ENCODE measurements around the gene TRMT11. TPM values are rescaled to one million over a fixed set of nuclear protein-coding genes. Genes with fewer than 3 reads are reported as not detected.

TRMT11 gene
- total and polyA plus RNA-seq, 2 of the 13 experiments (the other 11 are each of a cell fraction or from before 2014, with no cell fraction given) = 42.2 to 81.9 TPM

DNA sequence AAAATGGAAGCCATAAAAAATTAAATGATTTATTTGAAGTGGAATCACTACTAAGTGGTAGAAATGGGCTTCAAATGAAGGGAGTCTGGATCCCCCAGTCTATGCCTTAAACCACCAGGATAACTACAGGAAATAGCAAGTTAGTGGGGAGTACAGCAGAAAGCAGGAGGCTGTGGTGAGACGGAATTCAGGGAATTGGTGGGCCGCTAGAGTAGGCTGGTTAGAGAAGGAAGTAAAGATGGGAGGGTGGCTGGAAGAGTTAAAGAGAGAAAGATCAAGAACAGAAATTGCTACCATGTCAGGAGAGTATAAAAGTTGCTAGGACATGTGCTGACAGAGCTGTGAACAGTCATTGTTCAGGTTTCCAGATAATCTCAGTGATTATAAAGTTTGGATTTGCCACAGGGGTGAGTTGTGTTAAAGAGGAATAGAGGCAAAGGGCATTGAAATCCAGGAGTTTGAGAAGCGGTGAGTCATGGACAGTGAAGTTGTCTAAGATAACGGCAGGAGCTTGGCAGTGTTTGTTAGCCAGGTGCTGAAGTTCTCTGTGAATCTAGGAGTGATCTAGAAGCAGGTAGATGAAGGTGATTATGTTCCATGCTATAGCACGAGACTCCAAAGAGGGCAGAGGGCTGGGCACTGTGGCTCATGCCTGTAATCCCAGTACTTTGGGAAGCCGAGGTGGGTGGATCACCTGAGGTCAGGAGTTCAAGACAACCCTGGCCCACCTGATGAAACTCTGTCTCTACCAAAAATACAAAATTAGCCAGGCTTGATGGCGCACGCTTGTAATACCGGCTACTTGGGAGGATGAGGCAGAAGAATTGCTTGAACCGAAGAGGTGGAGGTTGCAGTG lies 43.4 kb upstream of the TRMT11 start (continued):
- TF ChIP-seq, protein P1, sequence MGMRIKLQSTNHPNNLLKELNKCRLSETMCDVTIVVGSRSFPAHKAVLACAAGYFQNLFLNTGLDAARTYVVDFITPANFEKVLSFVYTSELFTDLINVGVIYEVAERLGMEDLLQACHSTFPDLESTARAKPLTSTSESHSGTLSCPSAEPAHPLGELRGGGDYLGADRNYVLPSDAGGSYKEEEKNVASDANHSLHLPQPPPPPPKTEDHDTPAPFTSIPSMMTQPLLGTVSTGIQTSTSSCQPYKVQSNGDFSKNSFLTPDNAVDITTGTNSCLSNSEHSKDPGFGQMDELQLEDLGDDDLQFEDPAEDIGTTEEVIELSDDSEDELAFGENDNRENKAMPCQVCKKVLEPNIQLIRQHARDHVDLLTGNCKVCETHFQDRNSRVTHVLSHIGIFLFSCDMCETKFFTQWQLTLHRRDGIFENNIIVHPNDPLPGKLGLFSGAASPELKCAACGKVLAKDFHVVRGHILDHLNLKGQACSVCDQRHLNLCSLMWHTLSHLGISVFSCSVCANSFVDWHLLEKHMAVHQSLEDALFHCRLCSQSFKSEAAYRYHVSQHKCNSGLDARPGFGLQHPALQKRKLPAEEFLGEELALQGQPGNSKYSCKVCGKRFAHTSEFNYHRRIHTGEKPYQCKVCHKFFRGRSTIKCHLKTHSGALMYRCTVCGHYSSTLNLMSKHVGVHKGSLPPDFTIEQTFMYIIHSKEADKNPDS (CRISPR knock-in tag; IDR thresholded peaks at IDR 0.05) = no peak
- no peak for TF ChIP-seq ZNF441 (CRISPR knock-in tag; IDR thresholded peaks at IDR 0.05; ENCODE audit: borderline replicate concordance)
- TF ChIP-seq, protein P2, sequence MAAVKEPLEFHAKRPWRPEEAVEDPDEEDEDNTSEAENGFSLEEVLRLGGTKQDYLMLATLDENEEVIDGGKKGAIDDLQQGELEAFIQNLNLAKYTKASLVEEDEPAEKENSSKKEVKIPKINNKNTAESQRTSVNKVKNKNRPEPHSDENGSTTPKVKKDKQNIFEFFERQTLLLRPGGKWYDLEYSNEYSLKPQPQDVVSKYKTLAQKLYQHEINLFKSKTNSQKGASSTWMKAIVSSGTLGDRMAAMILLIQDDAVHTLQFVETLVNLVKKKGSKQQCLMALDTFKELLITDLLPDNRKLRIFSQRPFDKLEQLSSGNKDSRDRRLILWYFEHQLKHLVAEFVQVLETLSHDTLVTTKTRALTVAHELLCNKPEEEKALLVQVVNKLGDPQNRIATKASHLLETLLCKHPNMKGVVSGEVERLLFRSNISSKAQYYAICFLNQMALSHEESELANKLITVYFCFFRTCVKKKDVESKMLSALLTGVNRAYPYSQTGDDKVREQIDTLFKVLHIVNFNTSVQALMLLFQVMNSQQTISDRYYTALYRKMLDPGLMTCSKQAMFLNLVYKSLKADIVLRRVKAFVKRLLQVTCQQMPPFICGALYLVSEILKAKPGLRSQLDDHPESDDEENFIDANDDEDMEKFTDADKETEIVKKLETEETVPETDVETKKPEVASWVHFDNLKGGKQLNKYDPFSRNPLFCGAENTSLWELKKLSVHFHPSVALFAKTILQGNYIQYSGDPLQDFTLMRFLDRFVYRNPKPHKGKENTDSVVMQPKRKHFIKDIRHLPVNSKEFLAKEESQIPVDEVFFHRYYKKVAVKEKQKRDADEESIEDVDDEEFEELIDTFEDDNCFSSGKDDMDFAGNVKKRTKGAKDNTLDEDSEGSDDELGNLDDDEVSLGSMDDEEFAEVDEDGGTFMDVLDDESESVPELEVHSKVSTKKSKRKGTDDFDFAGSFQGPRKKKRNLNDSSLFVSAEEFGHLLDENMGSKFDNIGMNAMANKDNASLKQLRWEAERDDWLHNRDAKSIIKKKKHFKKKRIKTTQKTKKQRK (IDR thresholded peaks at IDR 0.05; ENCODE audit: low read length) = no peak
- TF ChIP-seq NR2C2 (CRISPR knock-in tag; IDR thresholded peaks at IDR 0.05; ENCODE audit: borderline replicate concordance) = no peak
- TF ChIP-seq, protein P3, sequence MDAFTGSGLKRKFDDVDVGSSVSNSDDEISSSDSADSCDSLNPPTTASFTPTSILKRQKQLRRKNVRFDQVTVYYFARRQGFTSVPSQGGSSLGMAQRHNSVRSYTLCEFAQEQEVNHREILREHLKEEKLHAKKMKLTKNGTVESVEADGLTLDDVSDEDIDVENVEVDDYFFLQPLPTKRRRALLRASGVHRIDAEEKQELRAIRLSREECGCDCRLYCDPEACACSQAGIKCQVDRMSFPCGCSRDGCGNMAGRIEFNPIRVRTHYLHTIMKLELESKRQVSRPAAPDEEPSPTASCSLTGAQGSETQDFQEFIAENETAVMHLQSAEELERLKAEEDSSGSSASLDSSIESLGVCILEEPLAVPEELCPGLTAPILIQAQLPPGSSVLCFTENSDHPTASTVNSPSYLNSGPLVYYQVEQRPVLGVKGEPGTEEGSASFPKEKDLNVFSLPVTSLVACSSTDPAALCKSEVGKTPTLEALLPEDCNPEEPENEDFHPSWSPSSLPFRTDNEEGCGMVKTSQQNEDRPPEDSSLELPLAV (CRISPR knock-in tag; conservative IDR thresholded peaks at IDR 0.05; ENCODE audit: low read depth) = no peak
- peak; percentile 48; the same call in 1 of the 2 replicates for TF ChIP-seq SNAPC2 (CRISPR knock-in tag; IDR thresholded peaks at IDR 0.05)
- TF ChIP-seq, protein P4, sequence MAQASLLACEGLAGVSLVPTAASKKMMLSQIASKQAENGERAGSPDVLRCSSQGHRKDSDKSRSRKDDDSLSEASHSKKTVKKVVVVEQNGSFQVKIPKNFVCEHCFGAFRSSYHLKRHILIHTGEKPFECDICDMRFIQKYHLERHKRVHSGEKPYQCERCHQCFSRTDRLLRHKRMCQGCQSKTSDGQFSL (CRISPR knock-in tag; IDR thresholded peaks at IDR 0.05) = no peak
- no peak for TF ChIP-seq ZSCAN25 (CRISPR knock-in tag; IDR thresholded peaks at IDR 0.05)
- no peak for TF ChIP-seq MTF1 (CRISPR knock-in tag; IDR thresholded peaks at IDR 0.05)
- TF ChIP-seq, protein P5, sequence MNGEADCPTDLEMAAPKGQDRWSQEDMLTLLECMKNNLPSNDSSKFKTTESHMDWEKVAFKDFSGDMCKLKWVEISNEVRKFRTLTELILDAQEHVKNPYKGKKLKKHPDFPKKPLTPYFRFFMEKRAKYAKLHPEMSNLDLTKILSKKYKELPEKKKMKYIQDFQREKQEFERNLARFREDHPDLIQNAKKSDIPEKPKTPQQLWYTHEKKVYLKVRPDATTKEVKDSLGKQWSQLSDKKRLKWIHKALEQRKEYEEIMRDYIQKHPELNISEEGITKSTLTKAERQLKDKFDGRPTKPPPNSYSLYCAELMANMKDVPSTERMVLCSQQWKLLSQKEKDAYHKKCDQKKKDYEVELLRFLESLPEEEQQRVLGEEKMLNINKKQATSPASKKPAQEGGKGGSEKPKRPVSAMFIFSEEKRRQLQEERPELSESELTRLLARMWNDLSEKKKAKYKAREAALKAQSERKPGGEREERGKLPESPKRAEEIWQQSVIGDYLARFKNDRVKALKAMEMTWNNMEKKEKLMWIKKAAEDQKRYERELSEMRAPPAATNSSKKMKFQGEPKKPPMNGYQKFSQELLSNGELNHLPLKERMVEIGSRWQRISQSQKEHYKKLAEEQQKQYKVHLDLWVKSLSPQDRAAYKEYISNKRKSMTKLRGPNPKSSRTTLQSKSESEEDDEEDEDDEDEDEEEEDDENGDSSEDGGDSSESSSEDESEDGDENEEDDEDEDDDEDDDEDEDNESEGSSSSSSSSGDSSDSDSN (CRISPR knock-in tag; IDR thresholded peaks at IDR 0.05) = no peak
- TF ChIP-seq, protein P6, sequence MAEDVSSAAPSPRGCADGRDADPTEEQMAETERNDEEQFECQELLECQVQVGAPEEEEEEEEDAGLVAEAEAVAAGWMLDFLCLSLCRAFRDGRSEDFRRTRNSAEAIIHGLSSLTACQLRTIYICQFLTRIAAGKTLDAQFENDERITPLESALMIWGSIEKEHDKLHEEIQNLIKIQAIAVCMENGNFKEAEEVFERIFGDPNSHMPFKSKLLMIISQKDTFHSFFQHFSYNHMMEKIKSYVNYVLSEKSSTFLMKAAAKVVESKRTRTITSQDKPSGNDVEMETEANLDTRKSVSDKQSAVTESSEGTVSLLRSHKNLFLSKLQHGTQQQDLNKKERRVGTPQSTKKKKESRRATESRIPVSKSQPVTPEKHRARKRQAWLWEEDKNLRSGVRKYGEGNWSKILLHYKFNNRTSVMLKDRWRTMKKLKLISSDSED (CRISPR knock-in tag; IDR thresholded peaks at IDR 0.05) = no peak
- TF ChIP-seq, protein P7, sequence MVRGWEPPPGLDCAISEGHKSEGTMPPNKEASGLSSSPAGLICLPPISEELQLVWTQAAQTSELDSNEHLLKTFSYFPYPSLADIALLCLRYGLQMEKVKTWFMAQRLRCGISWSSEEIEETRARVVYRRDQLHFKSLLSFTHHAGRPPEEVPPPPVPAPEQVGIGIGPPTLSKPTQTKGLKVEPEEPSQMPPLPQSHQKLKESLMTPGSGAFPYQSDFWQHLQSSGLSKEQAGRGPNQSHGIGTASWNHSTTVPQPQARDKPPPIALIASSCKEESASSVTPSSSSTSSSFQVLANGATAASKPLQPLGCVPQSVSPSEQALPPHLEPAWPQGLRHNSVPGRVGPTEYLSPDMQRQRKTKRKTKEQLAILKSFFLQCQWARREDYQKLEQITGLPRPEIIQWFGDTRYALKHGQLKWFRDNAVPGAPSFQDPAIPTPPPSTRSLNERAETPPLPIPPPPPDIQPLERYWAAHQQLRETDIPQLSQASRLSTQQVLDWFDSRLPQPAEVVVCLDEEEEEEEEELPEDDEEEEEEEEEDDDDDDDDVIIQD (CRISPR knock-in tag; IDR thresholded peaks at IDR 0.05; ENCODE audit: low read depth) = no peak
- TF ChIP-seq XRCC5 (optimal IDR thresholded peaks at IDR 0.05; ENCODE audit: low read length) = peak; percentile 25
- no peak for TF ChIP-seq ZNF891 (CRISPR knock-in tag; IDR thresholded peaks at IDR 0.05)
- no peak for TF ChIP-seq ZNF724P (CRISPR knock-in tag; IDR thresholded peaks at IDR 0.05; ENCODE audit: borderline replicate concordance)

Data from HepG2 (cell line).